H9 (cell line): ENCODE results near the gene POLR2H. TPM values are rescaled to one million over a fixed set of nuclear protein-coding genes. Genes with fewer than 3 reads are reported as not detected.

Experiments used
- DNase-seq: peaks from one replicate; pipeline ENCODE4 v3.0.0-alpha.2; 2017
- H2AFZ ChIP-seq: one replicate; pipeline ENCODE4 v1.6.1; 2013; ENCODE audit warnings: mild to moderate bottlenecking, low read length, control low read depth, moderate library complexity
- H2AK5ac ChIP-seq: 2 replicates; pipeline ENCODE4 v1.6.1; 2013; ENCODE audit warnings: low read length, control low read depth, mixed read lengths; ENCODE audit not compliant: insufficient read length
- H2BK120ac ChIP-seq: one replicate; pipeline ENCODE4 v1.6.1; 2013; ENCODE audit warnings: low read depth, mild to moderate bottlenecking, low read length, control low read depth, inconsistent platforms; ENCODE audit not compliant: poor library complexity, severe bottlenecking
- H2BK12ac ChIP-seq: 2 replicates; pipeline ENCODE4 v1.6.1; 2013; ENCODE audit warnings: low read length, control low read depth, mixed read lengths, low read depth; ENCODE audit not compliant: insufficient read length
- H2BK15ac ChIP-seq: 2 replicates; pipeline ENCODE4 v1.6.1; 2013; ENCODE audit warnings: low read depth, low read length, control low read depth
- H2BK20ac ChIP-seq: one replicate; pipeline ENCODE4 v1.6.1; 2013; ENCODE audit warnings: low read depth, mild to moderate bottlenecking, low read length, control low read depth, inconsistent platforms; ENCODE audit not compliant: poor library complexity, severe bottlenecking
- H2BK5ac ChIP-seq: 2 replicates; pipeline ENCODE4 v1.6.1; 2013; ENCODE audit warnings: low read length, control low read depth, mixed read lengths; ENCODE audit not compliant: insufficient read length
- H3K14ac ChIP-seq: 2 replicates; pipeline ENCODE4 v1.6.1; 2013; ENCODE audit warnings: low read length, control low read depth; ENCODE audit not compliant: insufficient read depth
- H3K18ac ChIP-seq: 2 replicates; pipeline ENCODE4 v1.6.1; 2013; ENCODE audit warnings: low read depth, mild to moderate bottlenecking, mixed read lengths, low read length, control low read depth; ENCODE audit not compliant: insufficient read length
- H3K23ac ChIP-seq: 2 replicates; pipeline ENCODE4 v1.6.1; 2013; ENCODE audit warnings: low read length, control low read depth, mixed read lengths, low read depth; ENCODE audit not compliant: insufficient read length
- H3K23me2 ChIP-seq: 2 replicates; pipeline ENCODE4 v1.6.1; 2013; ENCODE audit warnings: low read depth, mild to moderate bottlenecking, mixed read lengths, low read length, control low read depth; ENCODE audit not compliant: insufficient read length, poor library complexity, severe bottlenecking
- H3K27ac ChIP-seq: 2 replicates; pipeline ENCODE4 v1.5.1; 2013; ENCODE audit warnings: low read length, control low read depth, mixed read lengths, low read depth; ENCODE audit not compliant: insufficient read length
- H3K27me3 ChIP-seq: 2 replicates; pipeline ENCODE4 v1.6.1; 2013; ENCODE audit warnings: low read length, control low read depth, inconsistent platforms; ENCODE audit not compliant: insufficient read depth
- H3K4ac ChIP-seq: 2 replicates; pipeline ENCODE4 v1.6.1; 2013; ENCODE audit warnings: low read depth, mild to moderate bottlenecking, control low read depth, inconsistent platforms, low read length, moderate library complexity
- H3K4me1 ChIP-seq: 2 replicates; pipeline ENCODE4 v1.6.1; 2013; ENCODE audit warnings: low read length, control low read depth, inconsistent platforms; ENCODE audit not compliant: insufficient read depth
- H3K4me2 ChIP-seq: 2 replicates; pipeline ENCODE4 v1.6.1; 2013; ENCODE audit warnings: low read length, control low read depth, mixed read lengths; ENCODE audit not compliant: insufficient read length, insufficient read depth
- H3K56ac ChIP-seq: 2 replicates; pipeline ENCODE4 v1.6.1; 2013; ENCODE audit warnings: low read depth, mild to moderate bottlenecking, mixed read lengths, low read length, control low read depth; ENCODE audit not compliant: insufficient read length
- H3K79me1 ChIP-seq: 2 replicates; pipeline ENCODE4 v1.6.1; 2013; ENCODE audit warnings: low read depth, mild to moderate bottlenecking, moderate library complexity, low read length, control low read depth, inconsistent platforms; ENCODE audit not compliant: insufficient read depth, poor library complexity, severe bottlenecking
- H3K79me2 ChIP-seq: 2 replicates; pipeline ENCODE4 v1.6.1; 2013; ENCODE audit warnings: low read length, control low read depth, inconsistent platforms; ENCODE audit not compliant: insufficient read depth
- H3K9ac ChIP-seq: 2 replicates; pipeline ENCODE4 v1.6.1; 2013; ENCODE audit warnings: low read length, control low read depth, mixed read lengths; ENCODE audit not compliant: insufficient read length; ENCODE audit errors: extremely low read depth
- H3K9me3 ChIP-seq: one replicate; pipeline ENCODE4 v1.6.1; 2013; ENCODE audit warnings: low read depth, low read length, inconsistent platforms; ENCODE audit not compliant: control insufficient read depth
- H3T11ph ChIP-seq: one replicate; pipeline ENCODE4 v1.6.1; 2013; ENCODE audit warnings: mild to moderate bottlenecking, low read length, control low read depth, inconsistent platforms
- H4K20me1 ChIP-seq: one replicate; pipeline ENCODE4 v1.6.1; 2013; ENCODE audit not compliant: control insufficient read depth, insufficient read length, insufficient read depth
- H4K5ac ChIP-seq: 2 replicates; pipeline ENCODE4 v1.6.1; 2013; ENCODE audit warnings: low read depth, mild to moderate bottlenecking, mixed read lengths, low read length, control low read depth; ENCODE audit not compliant: insufficient read length
- H4K8ac ChIP-seq: replicated peaks from 2 replicates; pipeline ENCODE4 v1.6.1; 2013; ENCODE audit warnings: low read length, control low read depth, mixed read lengths, low read depth; ENCODE audit not compliant: insufficient read length
- H4K91ac ChIP-seq: 2 replicates; pipeline ENCODE4 v1.6.1; 2013; ENCODE audit warnings: low read depth, mild to moderate bottlenecking, moderate library complexity, mixed read lengths, low read length, control low read depth; ENCODE audit not compliant: insufficient read length
- H3K27ac Mint-ChIP-seq, 3 experiments: 2 replicates in 2 of 3; 3 replicates in 1 of 3; pipeline ENCODE4 v1.8.0; 2020 to 2021; ENCODE audit warnings: mixed read lengths in 3 of 3, mild to moderate bottlenecking in 1 of 3, moderate library complexity in 1 of 3
- H3K27me3 Mint-ChIP-seq: 2 replicates; pipeline ENCODE4 v1.8.0; 2021; ENCODE audit warnings: low read depth, mild to moderate bottlenecking, moderate library complexity, mixed read lengths
- H3K36me3 Mint-ChIP-seq, 3 experiments: 2 replicates in 2 of 3; 3 replicates in 1 of 3; pipeline ENCODE4 v1.8.0; 2020 to 2021; ENCODE audit warnings: low read depth in 3 of 3, mixed read lengths in 3 of 3; ENCODE audit not compliant: insufficient read depth in 1 of 3
- H3K4me1 Mint-ChIP-seq, 2 experiments: 2 replicates each; pipeline ENCODE4 v1.8.0; 2020; ENCODE audit warnings: mixed read lengths in 2 of 2
- H3K4me3 Mint-ChIP-seq, 2 experiments: 2 replicates in 1 of 2; 3 replicates in 1 of 2; pipeline ENCODE4 v1.8.0; 2020 to 2021; ENCODE audit warnings: mild to moderate bottlenecking in 2 of 2, mixed read lengths in 2 of 2, moderate library complexity in 1 of 2
- H3K9me3 Mint-ChIP-seq, 2 experiments: 2 replicates in 1 of 2; 3 replicates in 1 of 2; pipeline ENCODE4 v1.8.0; 2020; ENCODE audit warnings: mild to moderate bottlenecking in 2 of 2, mixed read lengths in 2 of 2, moderate library complexity in 1 of 2
- whole genome bisulfite sequencing: extraction: QIAGEN DNeasy Blood & Tissue Kit; methylation state at CpG from one replicate; pipeline ENCODE4 v1.1.7; 2013; ENCODE audit warnings: missing lambda C conversion rate, low lambda C conversion rate, mixed read lengths; ENCODE audit not compliant: insufficient read length; ENCODE audit errors: extremely low coverage; 5-methylcytosine and 5-hydroxymethylcytosine counted together
- total RNA-seq: library from RNA; stranded (reverse); gene quantifications from 2 replicates; pipeline ENCODE4 v1.2.1, GENCODE V29; 2021
- TF ChIP-seq, protein P1 (sequence below): fragments of 200-600 bp; sonication (generic); conservative IDR thresholded peaks from 3 replicates; pipeline ENCODE4 v1.8.0; 2021; ENCODE audit warnings: antibody characterized with exemption, mild to moderate bottlenecking

The POLR2H gene
- total RNA-seq, 1 experiment from 2014 or later = 115 TPM

DNA sequence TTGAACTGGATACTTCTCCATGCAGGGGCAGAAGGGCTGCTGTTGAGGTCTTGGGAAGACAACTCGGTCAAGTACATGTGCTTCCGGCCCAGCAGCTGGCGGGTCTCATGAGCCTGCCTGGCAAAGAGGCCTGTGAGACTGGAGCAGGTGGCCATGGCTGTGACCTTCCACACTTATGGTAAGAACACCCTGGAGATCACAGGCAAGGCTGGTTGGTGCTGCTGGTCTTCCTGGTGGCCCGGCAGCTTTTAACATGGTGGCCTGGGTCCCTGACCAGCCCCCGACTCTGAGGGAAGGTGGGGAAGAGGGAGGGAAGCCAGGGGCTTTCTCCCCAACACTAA, 33.8 kb downstream of the POLR2H start:
- no peak for DNase-seq
- WGBS = no CpG with 5 or more reads among the region's 5 CpGs

More for the DNA sequence above, 33.8 kb downstream of the POLR2H start:
- no peak overlapping the region for H3K4ac ChIP-seq
- H3K4me3 Mint-ChIP-seq = no peak overlapping the region
- H3K27me3 Mint-ChIP-seq = peaks cover 23% of the 10 kb centered on the region
- no peak overlapping the region for H4K5ac ChIP-seq
- H2BK120ac ChIP-seq = no peak overlapping the region
- H4K91ac ChIP-seq = no peak overlapping the region
- no peak overlapping the region for H2BK15ac ChIP-seq
- H3K14ac ChIP-seq = no peak overlapping the region
- no peak overlapping the region for H2AK5ac ChIP-seq
- TF ChIP-seq, protein P1, sequence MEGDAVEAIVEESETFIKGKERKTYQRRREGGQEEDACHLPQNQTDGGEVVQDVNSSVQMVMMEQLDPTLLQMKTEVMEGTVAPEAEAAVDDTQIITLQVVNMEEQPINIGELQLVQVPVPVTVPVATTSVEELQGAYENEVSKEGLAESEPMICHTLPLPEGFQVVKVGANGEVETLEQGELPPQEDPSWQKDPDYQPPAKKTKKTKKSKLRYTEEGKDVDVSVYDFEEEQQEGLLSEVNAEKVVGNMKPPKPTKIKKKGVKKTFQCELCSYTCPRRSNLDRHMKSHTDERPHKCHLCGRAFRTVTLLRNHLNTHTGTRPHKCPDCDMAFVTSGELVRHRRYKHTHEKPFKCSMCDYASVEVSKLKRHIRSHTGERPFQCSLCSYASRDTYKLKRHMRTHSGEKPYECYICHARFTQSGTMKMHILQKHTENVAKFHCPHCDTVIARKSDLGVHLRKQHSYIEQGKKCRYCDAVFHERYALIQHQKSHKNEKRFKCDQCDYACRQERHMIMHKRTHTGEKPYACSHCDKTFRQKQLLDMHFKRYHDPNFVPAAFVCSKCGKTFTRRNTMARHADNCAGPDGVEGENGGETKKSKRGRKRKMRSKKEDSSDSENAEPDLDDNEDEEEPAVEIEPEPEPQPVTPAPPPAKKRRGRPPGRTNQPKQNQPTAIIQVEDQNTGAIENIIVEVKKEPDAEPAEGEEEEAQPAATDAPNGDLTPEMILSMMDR = no peak
- no peaks in the 10 kb centered on the region for H3K79me2 ChIP-seq
- H3K9me3 Mint-ChIP-seq = no peaks in the 10 kb centered on the region
- H3K4me1 ChIP-seq = no peaks in the 10 kb centered on the region; the same call in 1 of the 2 replicates
- H3K27me3 ChIP-seq = no peaks in the 10 kb centered on the region
- no peak overlapping the region for H4K8ac ChIP-seq
- no peak overlapping the region for H3K27ac ChIP-seq
- H3K36me3 Mint-ChIP-seq = no peaks in the 10 kb centered on the region
- no peak overlapping the region for H2AFZ ChIP-seq
- H4K20me1 ChIP-seq = no peaks in the 10 kb centered on the region
- no peak overlapping the region for H3K9ac ChIP-seq
- no peak overlapping the region for H3K4me2 ChIP-seq
- H2BK5ac ChIP-seq = no peak overlapping the region
- no peaks in the 10 kb centered on the region for H3K79me1 ChIP-seq
- H3T11ph ChIP-seq = no peak overlapping the region
- peak overlapping the region in 1 of 3 experiments; percentile 90; a peak in 1 of 7 replicates for H3K27ac Mint-ChIP-seq
- peaks cover 6 to 15% of the 10 kb centered on the region in 2 experiments for H3K4me1 Mint-ChIP-seq
- H3K23ac ChIP-seq = no peak overlapping the region
- no peak overlapping the region for H2BK12ac ChIP-seq
- H3K18ac ChIP-seq = no peak overlapping the region
- H3K56ac ChIP-seq = no peak overlapping the region
- no peak overlapping the region for H2BK20ac ChIP-seq
- no peaks in the 10 kb centered on the region for H3K9me3 ChIP-seq
- peaks cover 2% of the 10 kb centered on the region for H3K23me2 ChIP-seq
